ENCODE data around the gene PIP5K1B.
"Not testable (repeated sequence)": the region's sequence is repeated elsewhere in the genome, so short reads cannot be mapped to it uniquely, and the experiment has no call there.

The PIP5K1B gene

GRCh38 chr9:68966496-68966944 is 261.5 kb downstream of the PIP5K1B start:
- DNase-seq: no peak

- no peak for DNase-seq
Observed at GRCh38 chr9:68967800-68968199, 262.8 kb downstream of the PIP5K1B start.

- no peak for DNase-seq
Observed at GRCh38 chr9:68969538-68969937, 264.5 kb downstream of the PIP5K1B start.

- no peak for DNase-seq
Observed at GRCh38 chr9:68970151-68970550, 265.1 kb downstream of the PIP5K1B start.

- no peak for DNase-seq
Observed at GRCh38 chr9:68973619-68974018, 268.6 kb downstream of the PIP5K1B start.

- no peak for DNase-seq
Observed at GRCh38 chr9:68974431-68974830, 269.4 kb downstream of the PIP5K1B start.

- no peak for DNase-seq
Observed at GRCh38 chr9:68974901-68975300, 269.9 kb downstream of the PIP5K1B start.

GRCh38 chr9:68975365-68976043 is 270.5 kb downstream of the PIP5K1B start:
- DNase-seq: no peak

GRCh38 chr9:68978066-68978465 is 273.0 kb downstream of the PIP5K1B start:
- DNase-seq: no peak

GRCh38 chr9:68978501-68978900 is 273.5 kb downstream of the PIP5K1B start:
- no peak for DNase-seq

GRCh38 chr9:68979538-68980314 is 274.7 kb downstream of the PIP5K1B start:
- no peak for DNase-seq

GRCh38 chr9:68980341-68980914 is 275.4 kb downstream of the PIP5K1B start:
- no peak for DNase-seq

GRCh38 chr9:68981789-68982188 is 276.7 kb downstream of the PIP5K1B start:
- DNase-seq: no peak

- no peak for DNase-seq
Observed at GRCh38 chr9:68983008-68983411, 278.0 kb downstream of the PIP5K1B start.

GRCh38 chr9:68983522-68984424 is 278.7 kb downstream of the PIP5K1B start:
- no peak for DNase-seq

- DNase-seq: not testable (repeated sequence)
Observed at GRCh38 chr9:68986949-68987348, 281.9 kb downstream of the PIP5K1B start.

GRCh38 chr9:68991457-68991856 is 286.4 kb downstream of the PIP5K1B start:
- DNase-seq: no peak

- no peak for DNase-seq
Observed at GRCh38 chr9:68995776-68996175, 290.7 kb downstream of the PIP5K1B start.

GRCh38 chr9:68996462-68996861 is 291.4 kb downstream of the PIP5K1B start:
- DNase-seq: no peak

GRCh38 chr9:68997666-68998065 is 292.6 kb downstream of the PIP5K1B start:
- peak in 1 of 2 experiments; percentile 29 for DNase-seq

- no peak for DNase-seq
Observed at GRCh38 chr9:68998385-68998784, 293.3 kb downstream of the PIP5K1B start.

- DNase-seq: no peak
Observed at GRCh38 chr9:68998812-68999211, 293.8 kb downstream of the PIP5K1B start.
